ENCODE measurements around the gene PRTFDC1. TPM values are rescaled to one million over a fixed set of nuclear protein-coding genes. Genes with fewer than 3 reads are reported as not detected.
A peak's percentile ranks its signal among the peaks of the same experiment; 100 is the strongest.
"Not testable (repeated sequence)": the region's sequence is repeated elsewhere in the genome, so short reads cannot be mapped to it uniquely, and the experiment has no call there.

Gene PRTFDC1
- total RNA-seq, 1 experiment from 2014 or later, result not detected

DNA sequence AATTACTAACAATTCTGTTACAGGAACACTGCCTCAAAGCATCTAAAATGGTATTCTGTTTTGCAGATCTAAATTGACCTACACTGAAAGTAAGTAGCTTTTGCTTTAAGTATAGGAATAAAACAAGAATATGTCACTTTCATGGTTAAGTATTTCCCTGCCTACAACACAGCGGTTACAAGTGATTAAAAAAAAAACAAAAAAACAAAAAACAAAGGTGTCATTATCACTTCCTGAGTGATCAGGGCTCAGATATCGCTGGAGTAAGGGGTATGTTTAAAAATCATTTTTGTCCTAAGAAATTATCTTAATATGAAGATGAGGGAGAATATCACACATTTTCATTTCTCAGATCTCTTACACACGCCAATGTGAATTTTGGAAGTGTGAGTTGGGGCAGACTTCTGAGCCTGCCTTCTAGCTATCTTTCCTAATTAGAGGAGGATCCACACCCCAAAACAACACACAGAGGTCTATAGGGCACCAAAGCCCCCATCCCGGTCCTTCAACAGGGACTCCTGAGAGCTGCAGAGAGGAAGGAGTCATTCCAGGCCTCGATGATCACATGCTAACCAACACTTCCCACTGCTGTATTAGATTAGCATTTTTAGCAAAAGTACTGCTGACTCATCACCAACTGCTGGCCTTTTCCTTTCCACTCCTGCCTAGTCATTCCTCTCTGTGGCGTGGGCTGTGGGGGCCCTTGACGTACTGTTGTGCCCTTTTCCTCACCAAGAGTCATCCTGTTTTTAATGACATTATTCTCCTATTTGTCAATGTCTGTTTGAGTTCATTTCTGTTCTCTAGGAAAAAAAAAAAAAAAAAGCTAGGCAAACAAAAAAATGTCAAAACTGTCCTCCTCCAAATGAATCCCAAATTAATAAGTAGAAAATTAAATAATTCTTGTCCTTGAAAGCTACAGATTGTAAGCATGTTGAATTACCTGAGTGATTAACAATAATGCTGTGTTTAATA lies 31.2 kb downstream of the PRTFDC1 start:
- POLR2A ChIA-PET, result interaction anchor here (1.0 kb wide), 1 partner anchor 19 kb away, joined by 3 read pairs; no protein-coding TSS in a partner anchor
- no TSS peak for BruUV-seq (replicated peaks)
- Histone ChIP-seq H2AFZ (ENCODE audit: low read depth, low read length, poor library complexity, severe bottlenecking) (peak overlapping the region; percentile 89), H3K79me2 (ENCODE audit: insufficient read depth, low read length) (no peaks in the 10 kb centered on the region), H3K27me3 (ENCODE audit: insufficient read depth, low read length) (no peaks in the 10 kb centered on the region), H3K36me3 (ENCODE audit: control insufficient read depth in 1 of 2, insufficient read depth in 2 of 2, low read length in 2 of 2) (no peaks in the 10 kb centered on the region), H3K4me1 (ENCODE audit: control insufficient read depth in 1 of 2, insufficient read depth in 2 of 2, low read length in 2 of 2) (peaks cover 6 to 14% of the 10 kb centered on the region in 2 experiments; a peak in 3 of 4 replicates), H4K20me1 (ENCODE audit: insufficient read depth) (no peaks in the 10 kb centered on the region), H3K9me3 (ENCODE audit: control insufficient read depth in 1 of 2, insufficient read depth in 1 of 2, low read depth in 1 of 2, low read length in 2 of 2) (no peaks in the 10 kb centered on the region), H3K4me2 (ENCODE audit: low read length) (peak overlapping the region; percentile 23), H3K9me2 (ENCODE audit: insufficient read depth) (no peaks in the 10 kb centered on the region), H3K9ac (ENCODE audit: low read length) (0 out of 2 replicates have a peak overlapping the region, but pooled peaks have one; percentile 9), H3K27ac (ENCODE audit: low read depth, low read length) (no peak overlapping the region), H3K4me3 (replicated peaks in 1 of 2; ENCODE audit: low read depth in 1 of 2, low read length in 2 of 2) (no peak overlapping the region)
- RAD21 ChIA-PET (ENCODE audit: low non-redundant PET in 1 of 2, low total read pairs in 2 of 2, uncharacterized antibody in 2 of 2, unreplicated experiment in 2 of 2), result no interaction called here
- DNase-seq (ENCODE audit: low read depth, low spot score), result no peak
- TF ChIP-seq SIN3A (IDR thresholded peaks at IDR 0.05; ENCODE audit: low read depth) (no peak), CBX3 (IDR thresholded peaks at IDR 0.05; ENCODE audit: low read depth) (0 out of 2 replicates have a peak, but pooled peaks have one; percentile 21), ZNF274 (IDR thresholded peaks at IDR 0.05; ENCODE audit: low read depth, low read length) (no peak), POLR2A (IDR thresholded peaks at IDR 0.05; ENCODE audit: borderline replicate concordance, extremely low read depth, insufficient read depth, insufficient read length) (no peak), EZH2 (IDR thresholded peaks at IDR 0.05) (no peak)
- peak; percentile 69 for ATAC-seq
- intact Hi-C loops (cut with micrococcal nuclease), result no loop called here
- CTCF ChIA-PET, result no interaction called here

DNA sequence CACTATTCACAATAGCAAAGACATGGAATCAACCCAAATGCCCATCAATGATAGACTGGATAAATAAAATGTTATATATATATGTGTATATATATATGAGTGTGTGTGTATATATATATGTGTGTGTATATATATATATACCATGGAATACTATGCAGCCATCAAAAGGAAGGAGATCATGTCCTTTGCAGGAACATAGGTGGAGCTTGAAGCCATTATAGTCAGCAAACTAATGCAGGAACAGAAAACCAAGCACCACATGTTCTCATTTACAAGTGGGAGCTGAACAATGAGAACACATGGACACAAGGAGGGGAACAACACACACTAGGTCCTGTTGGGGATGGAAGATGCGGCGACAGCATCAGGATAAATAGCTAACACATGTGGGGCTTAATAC lies 32.2 kb downstream of the PRTFDC1 start:
- H3K4me1 ChIP-seq (ENCODE audit: control insufficient read depth in 1 of 2, insufficient read depth in 2 of 2, low read length in 2 of 2), result peaks cover 6 to 14% of the 10 kb centered on the region in 2 experiments; a peak in 3 of 4 replicates
- H3K27ac ChIP-seq (ENCODE audit: low read depth, low read length); POLR2A ChIA-PET; intact Hi-C loops (cut with micrococcal nuclease); H3K4me2 ChIP-seq (ENCODE audit: low read length); H3K9me3 ChIP-seq (ENCODE audit: control insufficient read depth in 1 of 2, insufficient read depth in 1 of 2, low read depth in 1 of 2, low read length in 2 of 2); H3K9me2 ChIP-seq (ENCODE audit: insufficient read depth); H2AFZ ChIP-seq (ENCODE audit: low read depth, low read length, poor library complexity, severe bottlenecking); H3K79me2 ChIP-seq (ENCODE audit: insufficient read depth, low read length); DNase-seq (ENCODE audit: low read depth, low spot score); H4K20me1 ChIP-seq (ENCODE audit: insufficient read depth); CTCF ChIA-PET; H3K27me3 ChIP-seq (ENCODE audit: insufficient read depth, low read length); H3K9ac ChIP-seq (ENCODE audit: low read length); BruUV-seq (replicated peaks); H3K4me3 ChIP-seq (replicated peaks in 1 of 2; ENCODE audit: low read depth in 1 of 2, low read length in 2 of 2); H3K36me3 ChIP-seq (ENCODE audit: control insufficient read depth in 1 of 2, insufficient read depth in 2 of 2, low read length in 2 of 2); RAD21 ChIA-PET (ENCODE audit: low non-redundant PET in 1 of 2, low total read pairs in 2 of 2, uncharacterized antibody in 2 of 2, unreplicated experiment in 2 of 2); ATAC-seq: not testable (repeated sequence)

DNA sequence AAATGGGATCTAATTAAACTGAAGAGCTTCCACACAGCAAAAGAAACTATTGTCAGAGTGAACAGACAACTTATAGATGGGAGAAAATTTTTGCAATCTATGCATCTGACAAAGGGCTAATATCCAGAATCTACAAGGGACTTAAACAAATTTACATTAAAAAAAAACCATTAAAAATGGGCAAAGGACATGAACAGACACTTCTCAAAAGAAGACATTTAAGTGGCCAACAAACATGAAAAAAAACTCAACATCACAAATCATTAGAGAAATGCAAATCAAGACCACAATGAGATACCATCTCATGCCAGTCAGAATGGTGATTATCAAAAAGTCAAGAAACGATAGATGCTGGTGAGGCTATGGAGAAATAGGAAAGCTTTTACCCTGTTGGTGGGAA lies 32.8 kb downstream of the PRTFDC1 start:
- H3K27ac ChIP-seq (ENCODE audit: low read depth, low read length); H4K20me1 ChIP-seq (ENCODE audit: insufficient read depth); H3K4me2 ChIP-seq (ENCODE audit: low read length); H3K79me2 ChIP-seq (ENCODE audit: insufficient read depth, low read length); H3K4me3 ChIP-seq (replicated peaks in 1 of 2; ENCODE audit: low read depth in 1 of 2, low read length in 2 of 2); BruUV-seq (replicated peaks); H3K36me3 ChIP-seq (ENCODE audit: control insufficient read depth in 1 of 2, insufficient read depth in 2 of 2, low read length in 2 of 2); H3K27me3 ChIP-seq (ENCODE audit: insufficient read depth, low read length); H3K9ac ChIP-seq (ENCODE audit: low read length); DNase-seq (ENCODE audit: low read depth, low spot score); H3K9me2 ChIP-seq (ENCODE audit: insufficient read depth); ATAC-seq; intact Hi-C loops (cut with micrococcal nuclease); RAD21 ChIA-PET (ENCODE audit: low non-redundant PET in 1 of 2, low total read pairs in 2 of 2, uncharacterized antibody in 2 of 2, unreplicated experiment in 2 of 2); H3K9me3 ChIP-seq (ENCODE audit: control insufficient read depth in 1 of 2, insufficient read depth in 1 of 2, low read depth in 1 of 2, low read length in 2 of 2); H2AFZ ChIP-seq (ENCODE audit: low read depth, low read length, poor library complexity, severe bottlenecking); POLR2A ChIA-PET; CTCF ChIA-PET: not testable (repeated sequence)
- H3K4me1 ChIP-seq (ENCODE audit: control insufficient read depth in 1 of 2, insufficient read depth in 2 of 2, low read length in 2 of 2), result peaks cover 6 to 14% of the 10 kb centered on the region in 2 experiments; a peak in 3 of 4 replicates

Data from HCT116 (cell line).